Memory B cell (primary cell): ENCODE measurements around the gene AHNAK.
"Not testable (repeated sequence)": the region's sequence is repeated elsewhere in the genome, so short reads cannot be mapped to it uniquely, and the experiment has no call there.

Experiments
- ATAC-seq: fragments of 150-1000 bp; cut with Tn5 transposase; 2 replicates; pipeline ENCODE4 v1.10.0; 2021; ENCODE audit warnings: low read depth, mild to moderate bottlenecking, moderate library complexity
- DNase-seq, 2 donors: peaks; one replicate each; pipeline ENCODE4 v3.0.0; 2022; ENCODE audit warnings: low spot score in 2 of 2
- H3K27ac Mint-ChIP-seq: one replicate; pipeline ENCODE4 v1.8.0; 2022; ENCODE audit warnings: mild to moderate bottlenecking, moderate library complexity, mixed read lengths
- H3K27me3 Mint-ChIP-seq: one replicate; pipeline ENCODE4 v1.8.0; 2022; ENCODE audit warnings: mixed read lengths
- H3K36me3 Mint-ChIP-seq: one replicate; pipeline ENCODE4 v1.8.0; 2022; ENCODE audit warnings: mild to moderate bottlenecking, mixed read lengths
- H3K4me1 Mint-ChIP-seq: one replicate; pipeline ENCODE4 v1.8.0; 2022; ENCODE audit warnings: mixed read lengths
- H3K4me3 Mint-ChIP-seq: one replicate; pipeline ENCODE4 v1.8.0; 2022; ENCODE audit warnings: mild to moderate bottlenecking, moderate library complexity, mixed read lengths
- H3K9me3 Mint-ChIP-seq: one replicate; pipeline ENCODE4 v1.8.0; 2022; ENCODE audit warnings: mixed read lengths

Gene AHNAK, protein sequence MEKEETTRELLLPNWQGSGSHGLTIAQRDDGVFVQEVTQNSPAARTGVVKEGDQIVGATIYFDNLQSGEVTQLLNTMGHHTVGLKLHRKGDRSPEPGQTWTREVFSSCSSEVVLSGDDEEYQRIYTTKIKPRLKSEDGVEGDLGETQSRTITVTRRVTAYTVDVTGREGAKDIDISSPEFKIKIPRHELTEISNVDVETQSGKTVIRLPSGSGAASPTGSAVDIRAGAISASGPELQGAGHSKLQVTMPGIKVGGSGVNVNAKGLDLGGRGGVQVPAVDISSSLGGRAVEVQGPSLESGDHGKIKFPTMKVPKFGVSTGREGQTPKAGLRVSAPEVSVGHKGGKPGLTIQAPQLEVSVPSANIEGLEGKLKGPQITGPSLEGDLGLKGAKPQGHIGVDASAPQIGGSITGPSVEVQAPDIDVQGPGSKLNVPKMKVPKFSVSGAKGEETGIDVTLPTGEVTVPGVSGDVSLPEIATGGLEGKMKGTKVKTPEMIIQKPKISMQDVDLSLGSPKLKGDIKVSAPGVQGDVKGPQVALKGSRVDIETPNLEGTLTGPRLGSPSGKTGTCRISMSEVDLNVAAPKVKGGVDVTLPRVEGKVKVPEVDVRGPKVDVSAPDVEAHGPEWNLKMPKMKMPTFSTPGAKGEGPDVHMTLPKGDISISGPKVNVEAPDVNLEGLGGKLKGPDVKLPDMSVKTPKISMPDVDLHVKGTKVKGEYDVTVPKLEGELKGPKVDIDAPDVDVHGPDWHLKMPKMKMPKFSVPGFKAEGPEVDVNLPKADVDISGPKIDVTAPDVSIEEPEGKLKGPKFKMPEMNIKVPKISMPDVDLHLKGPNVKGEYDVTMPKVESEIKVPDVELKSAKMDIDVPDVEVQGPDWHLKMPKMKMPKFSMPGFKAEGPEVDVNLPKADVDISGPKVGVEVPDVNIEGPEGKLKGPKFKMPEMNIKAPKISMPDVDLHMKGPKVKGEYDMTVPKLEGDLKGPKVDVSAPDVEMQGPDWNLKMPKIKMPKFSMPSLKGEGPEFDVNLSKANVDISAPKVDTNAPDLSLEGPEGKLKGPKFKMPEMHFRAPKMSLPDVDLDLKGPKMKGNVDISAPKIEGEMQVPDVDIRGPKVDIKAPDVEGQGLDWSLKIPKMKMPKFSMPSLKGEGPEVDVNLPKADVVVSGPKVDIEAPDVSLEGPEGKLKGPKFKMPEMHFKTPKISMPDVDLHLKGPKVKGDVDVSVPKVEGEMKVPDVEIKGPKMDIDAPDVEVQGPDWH (N-terminal part only)

DNA sequence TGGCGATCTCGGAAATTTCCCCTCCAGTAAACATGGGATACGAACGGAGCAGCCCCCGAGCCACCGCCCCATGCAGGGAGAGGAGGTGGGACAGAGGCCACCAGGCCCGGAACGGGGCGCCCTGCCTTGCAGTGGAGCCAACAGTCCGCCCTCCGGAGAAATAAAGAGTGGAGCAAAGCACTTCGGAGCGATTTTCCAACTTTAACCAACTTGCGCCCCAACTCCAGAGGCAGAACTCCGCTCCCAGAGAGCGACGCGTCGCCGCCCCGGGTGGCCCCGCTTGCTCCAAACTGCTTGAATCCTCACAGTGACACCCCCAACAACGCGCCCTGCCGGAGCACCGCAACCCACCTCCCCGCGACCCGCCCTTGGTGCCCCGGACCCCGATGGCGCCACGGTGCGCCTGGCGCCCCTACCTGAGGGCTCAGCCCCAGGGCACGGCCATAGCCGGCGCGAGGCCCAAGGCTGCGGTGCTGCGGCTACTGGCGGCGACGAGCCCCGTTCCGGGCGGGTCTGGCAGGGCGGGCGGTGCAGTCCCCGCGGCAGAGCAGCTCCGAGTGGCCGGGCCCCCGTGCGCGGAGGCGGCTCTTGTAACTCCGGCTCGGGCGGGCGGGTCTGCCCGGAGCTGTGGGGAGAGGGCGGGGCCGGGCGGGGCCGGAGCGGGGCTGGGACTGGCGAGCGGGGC, at the start of gene AHNAK:
Gene AHNAK (minus strand): TSS at position 563 of the 685 bp plus-strand sequence. CDS start 10,708 bp downstream, outside the sequence.
- Mint-ChIP-seq H3K4me1 (peaks cover 57% of the 10 kb centered on the region), H3K27me3 (no peaks in the 10 kb centered on the region), H3K9me3 (no peaks in the 10 kb centered on the region), H3K27ac (peak within 1 kb of the TSS; percentile 99), H3K4me3 (peak within 1 kb of the TSS; percentile 98), H3K36me3 (peaks cover 5% of the 10 kb centered on the region)
- ATAC-seq (peak; percentile 49), DNase-seq (peak; percentile 89 to 92)

DNA sequence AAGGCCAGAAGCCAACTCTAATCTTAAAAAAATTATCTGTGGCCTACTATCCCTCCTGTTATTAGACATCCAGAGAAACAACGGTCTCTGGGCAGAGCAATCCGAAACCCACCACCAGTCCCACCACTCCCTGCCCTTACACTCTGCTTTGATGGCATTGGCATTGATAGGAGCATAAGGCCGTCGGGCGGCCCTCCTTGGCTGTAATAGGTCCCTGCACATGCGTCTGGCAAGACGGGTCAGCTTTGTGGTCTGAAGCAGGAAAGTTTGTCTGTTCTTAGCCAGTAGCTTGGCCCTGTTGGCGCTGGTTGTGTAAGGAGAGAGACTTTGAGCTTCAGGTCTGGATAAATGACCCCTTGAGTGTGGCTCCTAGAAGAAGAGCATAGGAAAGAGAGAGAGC, 48.5 kb upstream of the AHNAK start:
- no peak for ATAC-seq
- Mint-ChIP-seq H3K4me3 (no peak overlapping the region), H3K4me1 (peaks cover 43% of the 10 kb centered on the region), H3K36me3 (peaks cover 44% of the 10 kb centered on the region), H3K27ac (no peak overlapping the region), H3K27me3 (no peaks in the 10 kb centered on the region), H3K9me3 (no peaks in the 10 kb centered on the region)
- DNase-seq: no peak

DNA sequence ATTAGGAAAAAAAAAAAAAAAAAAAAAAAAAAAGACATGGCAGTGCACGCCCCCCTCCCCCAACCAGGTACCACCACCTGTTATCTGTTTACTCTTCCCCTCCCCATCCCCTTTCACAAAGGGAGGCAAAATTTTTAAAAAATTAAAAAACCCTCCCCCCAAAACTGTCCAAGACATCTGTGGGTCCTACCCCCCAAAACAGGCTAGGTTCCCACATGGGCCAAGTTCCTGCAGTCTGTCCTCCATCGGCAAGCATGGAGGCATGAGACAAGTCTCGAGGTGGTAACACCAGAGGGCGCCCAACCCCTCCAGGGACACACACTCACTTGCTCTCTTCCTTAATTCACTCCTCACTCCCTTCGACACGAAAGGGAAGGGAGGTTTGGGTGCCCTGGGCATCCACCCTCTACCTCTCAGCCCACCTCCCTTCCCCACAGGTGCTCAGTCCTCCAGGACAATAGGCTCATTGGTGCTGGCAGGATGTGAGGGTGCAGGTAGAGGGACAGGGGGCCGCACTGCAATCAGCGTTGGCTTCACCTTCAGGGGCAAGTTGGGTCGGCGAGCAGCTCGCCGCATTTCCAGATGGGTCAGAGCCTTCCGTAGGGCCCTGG, 46.9 kb upstream of the AHNAK start:
- no peak for ATAC-seq
- Mint-ChIP-seq H3K4me3 (peak overlapping the region; percentile 59), H3K9me3 (no peaks in the 10 kb centered on the region), H3K4me1 (peaks cover 30% of the 10 kb centered on the region), H3K27ac (no peak overlapping the region), H3K36me3 (peaks cover 34% of the 10 kb centered on the region), H3K27me3 (no peaks in the 10 kb centered on the region)
- peak; percentile 52 to 54 for DNase-seq

DNA sequence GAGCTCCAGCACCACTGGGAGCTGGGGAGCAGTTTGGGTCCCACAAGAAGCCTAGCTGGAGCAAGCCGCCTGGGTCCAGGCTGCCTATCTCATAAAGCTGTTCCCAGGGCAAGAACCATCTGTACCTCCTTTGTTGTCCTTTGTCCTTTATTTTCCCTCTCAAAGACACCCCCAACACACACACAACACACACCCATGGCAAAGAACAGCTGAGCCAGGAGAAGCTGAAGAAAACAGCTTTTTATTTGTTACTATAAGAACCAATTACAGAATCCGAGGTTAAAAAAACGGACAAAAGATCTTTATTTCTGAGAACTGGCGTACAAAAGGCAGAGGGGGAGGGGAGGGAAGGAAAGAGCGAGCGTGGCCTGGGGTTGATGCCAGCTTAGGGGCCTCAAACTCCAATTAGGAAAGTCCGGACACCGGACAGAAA, 46.4 kb upstream of the AHNAK start:
- H3K36me3 Mint-ChIP-seq: peaks cover 30% of the 10 kb centered on the region
- no peaks in the 10 kb centered on the region for H3K9me3 Mint-ChIP-seq
- ATAC-seq (no peak), DNase-seq (no peak)
- H3K4me3 Mint-ChIP-seq: no peak overlapping the region
- H3K4me1 Mint-ChIP-seq: peaks cover 25% of the 10 kb centered on the region
- H3K27ac Mint-ChIP-seq: no peak overlapping the region
- H3K27me3 Mint-ChIP-seq: no peaks in the 10 kb centered on the region

DNA sequence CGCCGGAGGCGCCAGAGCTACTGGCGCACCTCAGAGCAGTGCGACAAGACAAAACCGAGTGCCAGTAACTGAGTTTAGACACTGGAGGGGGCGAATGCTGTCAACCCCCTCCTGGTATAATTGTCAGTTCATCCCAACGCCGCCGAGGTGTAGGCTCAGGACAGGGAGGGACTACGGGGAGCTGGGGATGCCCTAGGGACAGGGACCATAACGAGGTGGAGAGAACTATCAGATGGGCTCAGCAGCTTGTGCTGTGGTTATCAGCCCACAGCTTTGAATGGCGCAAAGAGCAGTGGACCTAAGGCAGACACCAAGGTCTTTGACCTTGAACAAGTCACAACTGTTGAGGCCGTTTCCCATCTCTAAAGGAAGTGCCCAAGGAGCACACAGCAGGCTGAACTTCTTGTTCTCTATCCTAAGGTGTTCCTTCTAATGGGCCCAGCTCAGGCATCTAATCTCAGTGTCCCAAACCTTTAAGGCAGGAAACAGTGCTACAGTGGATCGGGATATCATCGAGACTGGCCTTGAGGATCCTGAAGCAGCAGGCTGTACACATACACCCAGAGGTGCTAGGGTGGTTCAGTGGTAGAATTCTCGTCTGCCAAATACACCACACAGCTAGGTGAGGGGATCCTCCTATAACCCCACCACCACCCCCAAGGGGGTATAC, 45.7 kb upstream of the AHNAK start:
- peak overlapping the region; percentile 93 for H3K27ac Mint-ChIP-seq
- H3K4me3 Mint-ChIP-seq: peak overlapping the region; percentile 88
- peaks cover 21% of the 10 kb centered on the region for H3K4me1 Mint-ChIP-seq
- no peak for DNase-seq
- H3K27me3 Mint-ChIP-seq: no peaks in the 10 kb centered on the region
- H3K36me3 Mint-ChIP-seq: peaks cover 23% of the 10 kb centered on the region
- no peak for ATAC-seq
- H3K9me3 Mint-ChIP-seq: no peaks in the 10 kb centered on the region

DNA sequence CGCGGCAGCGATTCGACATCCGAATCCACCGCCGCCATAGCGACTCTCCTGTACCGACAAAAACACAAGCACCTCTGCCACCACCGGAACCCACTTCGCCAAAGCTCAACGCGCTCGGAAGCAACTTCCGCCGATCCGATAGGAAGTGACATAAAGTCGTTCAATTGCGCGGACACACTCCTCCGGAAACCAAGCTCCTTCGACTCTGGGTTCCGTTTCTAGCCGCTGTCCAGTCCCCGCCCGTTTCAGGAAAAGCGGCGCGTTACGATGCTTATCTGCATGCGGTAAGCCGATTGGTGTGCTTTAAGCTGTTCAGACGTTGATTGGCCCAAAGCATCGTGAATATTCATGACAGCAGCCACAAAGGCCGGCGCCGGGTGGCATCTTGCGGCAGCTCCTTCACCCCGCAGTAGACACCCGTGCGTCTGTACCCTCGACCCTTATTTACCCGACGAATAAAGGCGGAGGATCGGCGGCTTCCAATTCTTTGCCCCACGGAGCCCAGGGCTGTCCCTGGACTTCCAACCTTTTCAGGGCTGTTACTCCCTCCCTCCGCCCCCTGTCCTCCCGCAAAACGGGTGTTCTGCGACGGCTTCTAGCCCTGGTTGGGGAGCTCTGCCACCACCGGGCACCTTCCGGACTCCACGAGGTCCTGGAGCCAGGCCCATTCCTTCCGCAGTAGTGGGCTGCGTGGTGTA, 45.0 kb upstream of the AHNAK start, which contains the start of gene TUT1:
Gene TUT1 (minus strand): TSS at position 76 of the 698 bp plus-strand sequence. CDS start 38 bp downstream, at position 38.
- peak within 1 kb of the TSS; percentile 88 for H3K4me3 Mint-ChIP-seq
- H3K9me3 Mint-ChIP-seq: no peaks in the 10 kb centered on the region
- H3K27me3 Mint-ChIP-seq: no peaks in the 10 kb centered on the region
- H3K27ac Mint-ChIP-seq: peak within 1 kb of the TSS; percentile 93
- peak; percentile 88 to 94 for DNase-seq
- peaks cover 19% of the 10 kb centered on the region for H3K4me1 Mint-ChIP-seq
- peak; percentile 86 for ATAC-seq
- peaks cover 20% of the 10 kb centered on the region for H3K36me3 Mint-ChIP-seq

DNA sequence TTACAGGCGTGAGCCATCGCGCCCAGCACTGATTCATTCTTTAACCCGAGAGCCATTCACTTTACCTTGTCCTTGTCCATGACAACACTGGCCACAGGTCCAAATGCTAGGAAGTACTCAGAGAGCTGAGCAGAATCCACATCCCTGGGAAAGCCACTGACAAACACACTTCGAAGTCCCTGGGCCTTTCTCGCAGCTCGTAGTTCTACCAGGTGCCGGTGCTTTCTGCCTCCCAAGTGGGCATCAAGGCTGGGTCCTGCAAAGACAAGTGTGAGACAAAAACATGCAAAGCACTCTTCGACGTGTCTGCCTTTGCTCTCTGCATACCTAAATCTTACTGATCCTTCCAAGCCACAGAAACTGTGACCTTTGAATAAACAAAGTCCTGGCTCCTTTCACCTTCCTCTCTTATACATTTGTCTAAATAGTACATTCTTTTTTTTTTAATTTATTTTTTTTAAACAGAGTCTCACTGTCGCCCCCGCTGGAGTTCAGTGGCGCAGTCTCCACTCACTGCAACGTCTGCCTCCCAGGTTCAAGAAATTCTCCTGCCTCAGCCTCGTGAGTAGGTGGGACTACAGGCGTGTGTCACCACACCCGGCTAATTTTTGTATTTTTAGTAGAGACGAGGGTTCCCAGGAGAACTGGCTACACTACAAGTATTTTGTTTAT, 42.5 kb upstream of the AHNAK start:
- ATAC-seq (no peak), DNase-seq (no peak)
- Mint-ChIP-seq H3K27ac (no peak overlapping the region), H3K4me1 (peaks cover 19% of the 10 kb centered on the region), H3K9me3 (no peaks in the 10 kb centered on the region), H3K4me3 (no peak overlapping the region), H3K36me3 (peaks cover 7% of the 10 kb centered on the region), H3K27me3 (no peaks in the 10 kb centered on the region)

DNA sequence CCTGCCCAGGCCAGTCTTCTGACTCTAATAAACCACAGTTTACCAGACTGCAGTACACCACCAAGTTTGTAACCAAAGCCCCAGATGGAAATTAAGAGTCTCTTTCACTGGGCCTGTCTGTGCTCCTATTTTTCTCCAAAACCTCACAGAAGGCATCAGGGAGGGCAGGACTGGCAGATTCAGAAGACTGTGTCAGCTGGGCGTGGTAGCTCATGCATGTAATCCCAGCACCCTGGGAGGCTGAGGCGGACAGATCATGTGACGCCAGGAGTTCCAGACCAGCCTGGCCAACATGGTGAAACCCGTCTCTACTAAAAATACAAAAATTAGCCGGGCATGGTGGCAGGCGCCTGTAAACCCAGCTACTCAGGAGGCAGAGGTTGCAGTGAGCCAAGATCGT, 38.8 kb upstream of the AHNAK start:
- H3K27me3 Mint-ChIP-seq, H3K36me3 Mint-ChIP-seq, H3K9me3 Mint-ChIP-seq, ATAC-seq, H3K4me1 Mint-ChIP-seq, DNase-seq, H3K4me3 Mint-ChIP-seq, H3K27ac Mint-ChIP-seq: not testable (repeated sequence)

DNA sequence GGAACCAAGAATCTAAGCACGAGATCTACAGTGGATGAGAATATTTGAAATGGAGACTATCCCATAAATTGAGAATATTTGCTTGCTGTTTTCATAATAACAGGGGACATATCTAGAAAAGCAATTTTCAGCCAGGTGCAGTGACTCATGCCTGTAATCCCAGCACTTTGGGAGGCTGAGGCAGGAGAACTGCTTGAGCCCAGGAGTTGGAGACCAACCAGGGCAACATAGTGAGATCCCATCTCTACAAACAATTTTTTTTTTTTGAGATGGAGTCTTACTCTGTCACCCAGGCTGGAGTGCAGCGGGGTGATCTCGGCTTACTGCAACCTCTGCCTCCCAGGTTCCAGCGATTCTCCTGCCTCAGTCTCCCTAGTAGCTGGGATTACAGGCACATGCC, 35.1 kb upstream of the AHNAK start:
- H3K36me3 Mint-ChIP-seq: peaks cover 18% of the 10 kb centered on the region

DNA sequence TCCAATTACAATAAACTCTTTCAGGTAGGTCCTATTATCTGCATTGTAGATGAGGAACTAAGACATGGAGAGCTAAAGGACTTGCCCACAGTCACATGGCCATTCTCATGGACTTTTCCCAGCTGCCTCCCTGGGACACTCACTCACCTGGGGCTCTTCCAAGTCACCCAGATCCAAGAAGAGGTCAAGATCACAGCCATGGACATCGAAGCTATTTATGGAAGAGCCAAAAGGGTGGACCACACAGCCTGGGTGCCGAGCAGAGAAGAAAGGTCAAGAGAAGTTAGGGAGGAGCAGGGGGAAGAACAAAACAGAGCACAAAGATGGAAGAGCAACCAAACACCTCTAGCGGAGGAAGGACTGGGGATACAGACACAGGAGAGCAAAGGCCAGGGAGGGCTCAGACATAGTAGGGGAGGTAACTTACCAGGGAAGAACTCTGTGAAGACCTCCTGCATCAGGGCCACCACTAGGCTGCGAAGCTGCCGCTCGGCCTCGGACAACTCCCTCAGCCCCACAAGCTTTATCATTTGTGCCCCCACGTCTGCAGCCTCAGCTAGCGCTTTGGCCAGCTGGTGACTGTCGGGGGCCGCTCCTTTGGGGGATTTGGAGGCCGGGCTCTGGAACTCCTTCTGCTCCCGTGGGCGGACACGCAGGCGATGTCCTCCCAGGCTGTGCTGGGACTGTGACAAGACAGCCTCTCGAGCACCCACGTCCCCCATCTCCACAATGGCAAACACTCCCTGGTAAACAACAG, 34.5 kb upstream of the AHNAK start:
- Mint-ChIP-seq H3K36me3 (peaks cover 21% of the 10 kb centered on the region), H3K27me3 (no peaks in the 10 kb centered on the region), H3K27ac (no peak overlapping the region), H3K4me3 (no peak overlapping the region), H3K9me3 (no peaks in the 10 kb centered on the region), H3K4me1 (peaks cover 6% of the 10 kb centered on the region)
- no peak for ATAC-seq
- no peak for DNase-seq

More for the DNA sequence above, 35.1 kb upstream of the AHNAK start:
- DNase-seq, H3K27ac Mint-ChIP-seq, H3K9me3 Mint-ChIP-seq, ATAC-seq, H3K27me3 Mint-ChIP-seq, H3K4me1 Mint-ChIP-seq, H3K4me3 Mint-ChIP-seq: not testable (repeated sequence)

DNA sequence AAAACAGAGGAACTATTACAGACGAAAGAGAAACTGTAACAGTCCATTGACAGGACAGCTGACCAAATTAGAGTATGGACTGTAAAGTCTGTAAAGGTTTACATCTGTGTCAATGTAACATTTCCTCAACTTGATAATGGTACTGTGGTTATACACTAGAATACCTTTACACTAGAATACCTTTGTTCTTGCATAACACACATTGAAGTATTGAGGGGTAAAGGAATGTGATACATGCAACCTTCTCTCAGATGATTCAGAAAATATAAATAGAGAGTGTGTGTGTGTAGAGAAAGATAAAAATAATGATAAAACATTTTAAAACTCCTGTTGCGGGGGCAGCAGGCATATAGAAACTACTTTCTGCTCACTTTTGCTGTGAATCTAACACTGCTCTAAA, 32.6 kb upstream of the AHNAK start:
- peaks cover 21% of the 10 kb centered on the region for H3K36me3 Mint-ChIP-seq
- H3K4me1 Mint-ChIP-seq: peaks cover 14% of the 10 kb centered on the region
- H3K27me3 Mint-ChIP-seq: no peaks in the 10 kb centered on the region
- no peak overlapping the region for H3K4me3 Mint-ChIP-seq
- DNase-seq: no peak
- H3K9me3 Mint-ChIP-seq: no peaks in the 10 kb centered on the region
- no peak for ATAC-seq
- no peak overlapping the region for H3K27ac Mint-ChIP-seq
